PFSK-1 (cell line): ENCODE results near the gene FCHO1.

Source experiments
- POLR2AphosphoS5 ChIP-seq: IDR thresholded peaks from 2 replicates; pipeline ENCODE4 v1.6.1; 2012; ENCODE audit warnings: low read depth, mild to moderate bottlenecking, control low read depth, low read length, moderate library complexity
- REST ChIP-seq, 2 experiments: IDR thresholded peaks; 2 replicates each; pipeline versions ENCODE4 v1.6.1 to v1.8.0; 2011 to 2012; ENCODE audit warnings: low read depth in 2 of 2, low read length in 2 of 2, control low read depth in 1 of 2, inconsistent platforms in 1 of 2, mild to moderate bottlenecking in 1 of 2, moderate library complexity in 1 of 2; ENCODE audit not compliant: insufficient read depth in 1 of 2
- SIN3A ChIP-seq: IDR thresholded peaks from 2 replicates; pipeline ENCODE4 v1.6.1; 2012; ENCODE audit warnings: mild to moderate bottlenecking, low read length, moderate library complexity, borderline replicate concordance; ENCODE audit not compliant: insufficient read depth
- TAF1 ChIP-seq: IDR thresholded peaks from 2 replicates; pipeline ENCODE4 v1.6.1; 2012; ENCODE audit warnings: low read length, control low read depth, borderline replicate concordance; ENCODE audit not compliant: insufficient read depth

- no peak for TF ChIP-seq SIN3A
- no peak for TF ChIP-seq POLR2AphosphoS5
- no peak for TF ChIP-seq REST (IDR thresholded peaks at IDR 0.05; ENCODE audit: insufficient read depth in 1 of 2, low read depth in 2 of 2, low read length in 2 of 2)
- TF ChIP-seq TAF1: no peak
Observed at GRCh38 chr19:17787274-17787913, 36.1 kb downstream of the FCHO1 start.
